Gastrocnemius medialis (tissue), 4 donors: ENCODE measurements around the gene CACYBP. TPM values are rescaled to one million over a fixed set of nuclear protein-coding genes. Genes with fewer than 3 reads are reported as not detected.

ENCODE experiments used
- ATAC-seq, 2 donors: fragments of 150-250 bp; one replicate each; pipeline ENCODE4 v1.9.1; 2016
- DNase-seq, 2 donors: peaks; one replicate each; pipeline ENCODE4 v3.0.0-alpha.2; 2019
- H3K27ac ChIP-seq, 4 donors: fragments of 200-600 bp; sonication (generic); 1 replicate in 1 of 4; 2 replicates in 3 of 4; pipeline ENCODE4 v1.5.1; 2016 to 2018; ENCODE audit warnings: mild to moderate bottlenecking in 2 of 4, moderate library complexity in 1 of 4
- H3K27me3 ChIP-seq, 3 donors: fragments of 200-600 bp; sonication (generic) in 2 of 3; 1 replicate in 1 of 3; 2 replicates in 2 of 3; pipeline versions ENCODE4 v1.5.1 to v1.6.0; 2016 to 2019; ENCODE audit warnings: mild to moderate bottlenecking in 1 of 3, moderate library complexity in 1 of 3
- H3K36me3 ChIP-seq, 2 donors: fragments of 200-600 bp; sonication (generic) in 1 of 2; one replicate each; pipeline ENCODE4 v1.5.1; 2017 to 2018
- H3K4me1 ChIP-seq, 2 donors: fragments of 200-600 bp; sonication (generic) in 1 of 2; one replicate each; pipeline ENCODE4 v1.5.1; 2016 to 2017; ENCODE audit warnings: mild to moderate bottlenecking in 2 of 2
- H3K4me3 ChIP-seq, 4 donors: fragments of 200-600 bp; sonication (generic) in 3 of 4; 1 replicate in 1 of 4; 2 replicates in 3 of 4; pipeline ENCODE4 v1.5.1; 2016 to 2019; ENCODE audit warnings: mild to moderate bottlenecking in 2 of 4
- H3K9me3 ChIP-seq, 3 donors: fragments of 200-600 bp; sonication (generic) in 2 of 3; 1 replicate in 1 of 3; 2 replicates in 2 of 3; pipeline ENCODE4 v1.5.1; 2016 to 2019
- POLR2A ChIP-seq, 2 donors: fragments of 450-650 bp; IDR thresholded peaks; one replicate each; pipeline ENCODE4 v1.6.1; 2017; ENCODE audit warnings: antibody characterized with exemption in 2 of 2, mild to moderate bottlenecking in 2 of 2, moderate library complexity in 2 of 2
- in situ Hi-C, 4 donors: fragments of 200-750 bp; cut with MboI; loops; one replicate each; pipeline versions ENCODE4 v1.15.0 to v1.8.0; 2017; ENCODE audit warnings: low sequenced_read_pairs in 4 of 4
- intact Hi-C: fragments of 100-400 bp; cut with DNase I; formaldehyde crosslinking; loops from one replicate; pipeline ENCODE4 v1.15.1; 2023; ENCODE audit warnings: low total_unique reads
- total RNA-seq, 4 donors: library from RNA; depleted of rRNA; stranded (reverse); fragments of >200 nt; gene quantifications; one replicate each; pipeline versions ENCODE4 v1.1.0 to v1.2.3, GENCODE V29; 2016
- TF ChIP-seq, protein P1 (sequence below), 5 experiments: fragments of 450-650 bp in 3 of 5; fragments of 200-600 bp in 2 of 5; sonication (generic) in 2 of 5; IDR thresholded peaks in 4 of 5; conservative IDR thresholded peaks in 1 of 5; 1 replicate in 4 of 5; 2 replicates in 1 of 5; pipeline ENCODE4 v1.5.1; 2016 to 2019; ENCODE audit warnings: antibody characterized with exemption in 5 of 5, mild to moderate bottlenecking in 3 of 5, moderate library complexity in 3 of 5

The CACYBP gene, protein sequence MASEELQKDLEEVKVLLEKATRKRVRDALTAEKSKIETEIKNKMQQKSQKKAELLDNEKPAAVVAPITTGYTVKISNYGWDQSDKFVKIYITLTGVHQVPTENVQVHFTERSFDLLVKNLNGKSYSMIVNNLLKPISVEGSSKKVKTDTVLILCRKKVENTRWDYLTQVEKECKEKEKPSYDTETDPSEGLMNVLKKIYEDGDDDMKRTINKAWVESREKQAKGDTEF
- total RNA-seq: 10 to 100 TPM; 32.9 to 99.6 (median 73.7) TPM

DNA sequence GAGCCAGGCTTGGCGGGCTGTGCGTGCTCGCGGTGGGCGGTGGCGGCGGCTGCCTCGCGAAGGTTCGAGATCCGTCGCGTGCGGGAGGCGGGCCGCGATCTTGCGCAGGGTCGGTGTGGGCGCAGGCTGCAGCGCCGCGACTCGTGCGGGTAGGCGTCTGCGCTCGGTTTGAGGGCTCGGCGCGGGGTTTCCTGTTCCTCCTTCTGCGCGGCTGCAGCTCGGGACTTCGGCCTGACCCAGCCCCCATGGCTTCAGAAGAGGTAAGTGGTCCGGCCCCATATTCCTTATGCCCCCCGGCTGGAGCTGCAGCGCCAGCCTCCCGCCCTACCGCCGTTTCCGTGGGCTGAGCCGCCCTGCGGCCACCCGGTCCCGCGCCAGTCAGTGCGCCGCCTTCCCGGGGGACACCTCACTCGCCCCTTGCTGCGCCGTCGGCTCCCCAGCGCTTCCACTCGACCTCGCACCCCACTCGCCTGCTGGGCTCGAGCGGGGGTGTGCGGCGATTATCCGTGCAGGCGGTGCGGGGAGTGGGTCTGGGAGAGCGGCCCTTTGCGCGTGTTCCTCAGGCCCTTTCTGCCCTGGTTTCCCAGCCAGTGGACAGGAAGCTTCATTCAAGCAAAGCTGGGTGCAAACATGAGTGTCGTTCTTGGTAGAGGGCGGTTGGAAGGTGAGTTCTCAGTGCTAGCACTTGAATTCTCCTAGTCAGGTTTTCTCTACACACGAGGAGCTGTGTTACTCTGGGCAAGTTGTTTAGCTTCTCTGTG is at the start of gene CACYBP:
Gene CACYBP (plus strand): TSS at position 12 of the 761 bp plus-strand sequence. CDS start 234 bp downstream, at position 246.
- H3K4me3 ChIP-seq: peak within 1 kb of the TSS; percentile 72 to 83 (median 74)
- in situ Hi-C loops (loop anchor here in 1 of 4 donors (25.0 kb wide), 1 partner anchor 1138 kb away; the partner anchor contains the start of genes GAS5 and ZBTB37), intact Hi-C loops (loop anchor here (1.0 to 10.0 kb wide), 3 partner anchors 23 to 1175 kb away; partner anchors contain the start of genes CENPL, DARS2, MRPS14 and RC3H1)
- no peaks in the 10 kb centered on the region for H3K27me3 ChIP-seq
- ATAC-seq: peak; percentile 8 to 10
- H3K27ac ChIP-seq: peak within 1 kb of the TSS; percentile 94 to 97 (median 96)
- H3K4me1 ChIP-seq: peaks cover 17 to 24% of the 10 kb centered on the region in 2 donors
- peak; percentile 11 to 28 for DNase-seq
- no peaks in the 10 kb centered on the region for H3K36me3 ChIP-seq
- peak; percentile 31 to 62 for TF ChIP-seq POLR2A (IDR thresholded peaks at IDR 0.05)
- TF ChIP-seq, protein P1, sequence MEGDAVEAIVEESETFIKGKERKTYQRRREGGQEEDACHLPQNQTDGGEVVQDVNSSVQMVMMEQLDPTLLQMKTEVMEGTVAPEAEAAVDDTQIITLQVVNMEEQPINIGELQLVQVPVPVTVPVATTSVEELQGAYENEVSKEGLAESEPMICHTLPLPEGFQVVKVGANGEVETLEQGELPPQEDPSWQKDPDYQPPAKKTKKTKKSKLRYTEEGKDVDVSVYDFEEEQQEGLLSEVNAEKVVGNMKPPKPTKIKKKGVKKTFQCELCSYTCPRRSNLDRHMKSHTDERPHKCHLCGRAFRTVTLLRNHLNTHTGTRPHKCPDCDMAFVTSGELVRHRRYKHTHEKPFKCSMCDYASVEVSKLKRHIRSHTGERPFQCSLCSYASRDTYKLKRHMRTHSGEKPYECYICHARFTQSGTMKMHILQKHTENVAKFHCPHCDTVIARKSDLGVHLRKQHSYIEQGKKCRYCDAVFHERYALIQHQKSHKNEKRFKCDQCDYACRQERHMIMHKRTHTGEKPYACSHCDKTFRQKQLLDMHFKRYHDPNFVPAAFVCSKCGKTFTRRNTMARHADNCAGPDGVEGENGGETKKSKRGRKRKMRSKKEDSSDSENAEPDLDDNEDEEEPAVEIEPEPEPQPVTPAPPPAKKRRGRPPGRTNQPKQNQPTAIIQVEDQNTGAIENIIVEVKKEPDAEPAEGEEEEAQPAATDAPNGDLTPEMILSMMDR (IDR thresholded peaks at IDR 0.05 in 4 of 5, conservative IDR thresholded peaks at IDR 0.05 in 1 of 5): peak in 1 of 5 experiments; percentile 10
- no peaks in the 10 kb centered on the region for H3K9me3 ChIP-seq

DNA sequence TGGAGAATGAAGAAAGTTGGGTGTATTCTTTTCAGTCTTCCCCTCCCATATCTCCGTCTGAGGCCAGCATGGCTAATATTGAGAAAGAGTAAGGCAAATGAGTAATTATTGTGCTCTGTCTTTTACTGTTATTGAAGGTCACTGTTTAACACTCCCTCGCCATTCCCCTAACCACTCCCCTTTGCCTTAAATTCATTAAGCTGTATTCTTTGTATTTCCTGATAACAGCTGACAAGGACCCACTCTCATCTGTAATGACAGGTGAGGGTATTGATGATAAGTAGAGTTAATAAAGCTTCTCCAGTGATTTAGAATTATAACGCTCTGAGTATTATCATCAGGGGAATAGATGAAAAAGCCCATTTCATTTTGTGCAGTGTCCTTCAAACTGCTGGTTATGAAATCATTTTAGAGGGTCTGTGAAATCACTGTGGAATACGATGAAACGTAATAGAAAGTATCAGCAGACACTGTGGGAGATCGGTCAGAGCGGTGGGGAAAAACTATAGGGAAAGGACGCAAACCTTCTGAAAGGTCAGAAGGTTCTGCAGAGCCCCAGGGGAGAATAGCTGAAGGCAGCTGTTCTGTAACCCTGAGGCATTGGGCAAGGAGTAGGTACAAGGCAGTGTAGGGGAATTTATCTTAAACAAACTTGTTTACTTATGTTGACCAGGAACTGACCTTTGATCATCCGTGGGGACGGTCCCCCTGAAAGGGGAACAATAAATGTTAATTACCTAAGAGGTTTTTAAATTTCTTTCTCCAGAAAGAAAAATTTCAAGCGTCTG is 46.3 kb upstream of the CACYBP start:
- no peaks in the 10 kb centered on the region for H3K4me1 ChIP-seq
- intact Hi-C loops (no loop called here), in situ Hi-C loops (no loop called here)
- no peak for ATAC-seq
- H3K27me3 ChIP-seq: no peaks in the 10 kb centered on the region
- no peak overlapping the region for H3K27ac ChIP-seq
- H3K36me3 ChIP-seq: no peaks in the 10 kb centered on the region
- DNase-seq: no peak
- TF ChIP-seq POLR2A (IDR thresholded peaks at IDR 0.05): no peak
- TF ChIP-seq, protein P1 (IDR thresholded peaks at IDR 0.05 in 4 of 5, conservative IDR thresholded peaks at IDR 0.05 in 1 of 5): no peak
- no peaks in the 10 kb centered on the region for H3K9me3 ChIP-seq
- H3K4me3 ChIP-seq: no peak overlapping the region

DNA sequence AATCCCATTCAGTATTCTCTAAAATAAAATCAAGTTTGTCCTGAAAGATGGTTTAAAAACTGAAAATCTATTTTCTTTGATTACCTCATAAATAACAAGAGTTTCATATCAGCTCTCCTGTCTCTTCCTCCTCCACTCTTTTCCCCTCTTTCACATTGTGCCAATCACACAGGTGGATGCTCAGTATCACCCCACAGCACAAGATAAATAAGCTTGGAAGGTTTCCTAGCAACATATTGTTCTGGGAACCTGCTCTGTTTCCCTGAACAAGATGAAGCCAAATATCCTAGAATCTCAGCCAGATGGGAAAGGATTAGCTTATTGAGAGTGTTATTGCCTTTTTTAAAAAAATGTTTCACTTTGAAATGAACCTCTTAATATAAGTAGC is 45.7 kb upstream of the CACYBP start:
- no peak for ATAC-seq
- Histone ChIP-seq H3K27ac (no peak overlapping the region), H3K4me1 (no peaks in the 10 kb centered on the region), H3K27me3 (no peaks in the 10 kb centered on the region), H3K9me3 (no peaks in the 10 kb centered on the region), H3K36me3 (no peaks in the 10 kb centered on the region), H3K4me3 (no peak overlapping the region)
- intact Hi-C loops: no loop called here
- in situ Hi-C loops: no loop called here
- no peak for DNase-seq
- TF ChIP-seq, protein P1 (IDR thresholded peaks at IDR 0.05 in 4 of 5, conservative IDR thresholded peaks at IDR 0.05 in 1 of 5): no peak
- no peak for TF ChIP-seq POLR2A (IDR thresholded peaks at IDR 0.05)

DNA sequence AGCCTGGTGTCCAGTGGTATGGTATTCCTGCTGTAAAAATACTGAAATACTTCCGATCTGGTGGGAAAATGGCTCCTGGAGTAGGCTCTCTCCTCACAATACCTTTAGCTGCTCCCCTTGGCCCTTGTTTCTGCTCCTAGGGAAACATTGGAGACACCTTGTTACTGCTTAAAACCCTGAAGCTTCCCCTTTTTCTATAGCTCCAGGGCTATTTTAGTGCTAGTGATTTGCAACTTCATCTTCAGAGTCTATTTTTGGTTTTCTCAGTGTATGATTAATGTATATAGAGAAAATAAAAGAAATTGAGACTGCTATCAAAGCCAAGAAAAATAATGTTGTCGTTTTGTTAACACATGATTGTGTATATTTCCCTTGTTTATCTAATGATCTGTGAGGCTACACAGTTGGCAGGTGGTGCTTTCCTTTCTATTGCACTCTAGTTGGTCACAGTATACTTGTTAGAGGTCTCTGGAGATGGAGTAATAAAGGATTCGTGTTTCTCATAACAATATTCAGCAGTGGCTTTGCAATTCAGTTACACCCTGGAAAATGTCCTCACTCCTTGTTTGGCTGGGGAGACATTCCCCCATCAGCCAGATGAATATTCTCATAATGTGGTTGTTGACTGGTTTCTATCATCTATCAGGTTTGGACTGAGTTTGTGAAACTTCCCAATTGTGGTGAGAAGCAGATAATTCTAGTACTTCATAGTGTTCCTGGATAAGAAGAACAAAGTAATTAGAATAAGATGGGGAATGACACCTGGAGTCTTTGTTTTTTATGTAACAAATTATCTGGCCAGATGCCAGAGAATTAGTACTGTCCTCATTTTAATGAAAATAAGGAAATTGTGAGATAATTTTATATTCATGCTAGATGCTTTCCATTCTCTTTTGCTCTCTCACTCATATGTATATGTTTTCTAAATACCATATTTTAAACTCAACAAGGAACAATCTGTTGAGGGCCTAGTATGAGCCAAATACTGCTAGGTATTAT is 44.8 kb upstream of the CACYBP start:
- TF ChIP-seq, protein P1 (IDR thresholded peaks at IDR 0.05 in 4 of 5, conservative IDR thresholded peaks at IDR 0.05 in 1 of 5): no peak
- TF ChIP-seq POLR2A (IDR thresholded peaks at IDR 0.05): no peak
- no peak for ATAC-seq
- H3K4me3 ChIP-seq: no peak overlapping the region
- H3K36me3 ChIP-seq: no peaks in the 10 kb centered on the region
- no peak overlapping the region for H3K27ac ChIP-seq
- intact Hi-C loops: no loop called here
- in situ Hi-C loops: no loop called here
- H3K9me3 ChIP-seq: no peaks in the 10 kb centered on the region
- H3K4me1 ChIP-seq: no peaks in the 10 kb centered on the region
- no peaks in the 10 kb centered on the region for H3K27me3 ChIP-seq
- no peak for DNase-seq
